CD4-positive, alpha-beta T cell (primary cell): ENCODE measurements around the gene ARMC9. TPM values are rescaled to one million over a fixed set of nuclear protein-coding genes. Genes with fewer than 3 reads are reported as not detected.

Experiments used
- ATAC-seq: fragments of 200-7000 bp; cut with Tn5 transposase; one replicate; pipeline ENCODE4 v1.10.0; 2022; ENCODE audit warnings: mild to moderate bottlenecking; ENCODE audit not compliant: poor library complexity
- CTCF ChIA-PET: fragments of 350-600 bp; sonication (Branson Sonifier 250); formaldehyde crosslinking; loops from one replicate; lab custom pipeline; 2021; ENCODE audit warnings: antibody characterized with exemption, inconsistent platforms; lab: Charles Lee
- POLR2A ChIA-PET: fragments of 350-600 bp; sonication (Branson Sonifier 250); formaldehyde crosslinking; loops from one replicate; lab custom pipeline; 2021; ENCODE audit warnings: antibody characterized with exemption, inconsistent platforms; lab: Charles Lee
- DNase-seq, 14 experiments: peaks; one replicate each; pipeline ENCODE4 v3.0.0-alpha.2; 2013 to 2020; ENCODE audit warnings: mixed read lengths in 2 of 14
- H3K27ac ChIP-seq, 2 donors: one replicate each; pipeline versions ENCODE4 v1.5.1 to v1.7.0; 2013; ENCODE audit warnings: low read length in 2 of 2, low read depth in 1 of 2, mild to moderate bottlenecking in 1 of 2
- H3K27me3 ChIP-seq, 2 experiments: 1 replicate in 1 of 2; 2 replicates in 1 of 2; pipeline versions ENCODE4 v1.6.1 to v1.7.0; 2013; ENCODE audit warnings: low read length in 2 of 2, control low read depth in 1 of 2, mild to moderate bottlenecking in 1 of 2, moderate library complexity in 1 of 2; ENCODE audit not compliant: insufficient read depth in 2 of 2, control insufficient read depth in 1 of 2
- H3K36me3 ChIP-seq: one replicate; pipeline ENCODE4 v1.6.1; 2013; ENCODE audit warnings: low read length, control low read depth; ENCODE audit not compliant: insufficient read depth
- H3K4me1 ChIP-seq: one replicate; pipeline ENCODE4 v1.6.1; 2013; ENCODE audit warnings: low read length, control low read depth; ENCODE audit not compliant: insufficient read depth
- H3K4me3 ChIP-seq: one replicate; pipeline ENCODE4 v1.5.1; 2013; ENCODE audit warnings: mild to moderate bottlenecking, low read length, moderate library complexity
- H3K9me3 ChIP-seq, 2 experiments: 1 replicate in 1 of 2; 2 replicates in 1 of 2; pipeline versions ENCODE4 v1.6.1 to v1.7.0; 2013; ENCODE audit warnings: low read length in 2 of 2, mild to moderate bottlenecking in 2 of 2, control low read depth in 1 of 2, moderate library complexity in 1 of 2; ENCODE audit not compliant: control insufficient read depth in 1 of 2, insufficient read depth in 1 of 2
- H3K27ac Mint-ChIP-seq: one replicate; pipeline ENCODE4 v1.8.0; 2020; ENCODE audit warnings: mixed read lengths
- H3K27me3 Mint-ChIP-seq: one replicate; pipeline ENCODE4 v1.8.0; 2021; ENCODE audit warnings: mixed read lengths
- H3K36me3 Mint-ChIP-seq: one replicate; pipeline ENCODE4 v1.8.0; 2021; ENCODE audit warnings: low read depth, mixed read lengths
- H3K4me1 Mint-ChIP-seq: one replicate; pipeline ENCODE4 v1.8.0; 2021; ENCODE audit warnings: low read depth, mixed read lengths
- H3K4me3 Mint-ChIP-seq: one replicate; pipeline ENCODE4 v1.8.0; 2020; ENCODE audit warnings: mild to moderate bottlenecking, mixed read lengths
- H3K9me3 Mint-ChIP-seq: one replicate; pipeline ENCODE4 v1.8.0; 2020; ENCODE audit warnings: mixed read lengths
- intact Hi-C, 2 experiments: fragments of 100-400 bp; cut with DNase I in 1 of 2; cut with micrococcal nuclease in 1 of 2; formaldehyde crosslinking; loops; one replicate each; pipeline versions ENCODE4 v1.15.1 to v1.9.0; 2023 to 2025; cut with DNase I, micrococcal nuclease
- total RNA-seq, 174 experiments: library from RNA in 2 of 174; stranded (reverse) in 2 of 174; gene quantifications; one replicate each; pipeline ENCODE4 v1.2.3 and lab custom pipeline; 2021 to 2026
- TF ChIP-seq, protein P1 (sequence below): fragments of 200-600 bp; IDR thresholded peaks from one replicate; pipeline ENCODE4 v1.8.0; 2022; ENCODE audit warnings: antibody characterized with exemption, mild to moderate bottlenecking

Gene ARMC9
- total RNA-seq, 2 experiments from 2014 or later, result 0.16 to 0.42 TPM

DNA sequence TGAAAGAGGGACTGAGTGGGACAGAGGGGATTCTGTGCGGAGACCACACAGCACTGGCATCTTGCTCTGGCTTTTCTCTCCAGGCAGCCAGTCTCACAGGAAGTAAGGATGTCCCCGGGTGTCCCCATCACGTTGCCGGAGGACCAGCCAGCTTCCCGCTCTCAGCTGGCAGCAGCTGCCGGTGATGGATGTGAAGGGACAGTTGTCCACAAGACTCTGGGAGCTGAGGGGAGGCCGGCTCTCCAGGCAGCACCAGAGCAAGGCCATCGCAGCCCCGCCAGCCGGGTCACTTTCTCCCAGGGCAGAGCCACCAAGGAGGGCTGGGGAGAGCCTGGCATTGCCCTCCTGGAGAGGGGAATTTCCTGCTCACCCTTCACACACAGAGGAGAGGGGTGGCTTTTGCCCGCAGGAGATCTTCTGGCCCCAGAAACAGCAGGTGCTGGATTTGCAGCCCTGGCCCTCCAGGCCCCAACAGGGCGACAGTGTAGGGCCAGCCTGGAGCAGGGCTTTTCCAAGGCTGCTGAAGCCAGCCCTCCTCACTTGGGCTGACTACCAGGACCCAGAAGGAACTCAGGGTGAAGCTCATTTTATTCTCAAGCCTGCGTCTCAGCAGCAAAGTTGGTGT lies 173.1 kb downstream of the ARMC9 start:
- Histone ChIP-seq H3K4me1 (no peaks in the 10 kb centered on the region), H3K4me3 (no peak overlapping the region), H3K27ac (no peak overlapping the region), H3K27me3 (no peaks in the 10 kb centered on the region), H3K9me3 (no peaks in the 10 kb centered on the region), H3K36me3 (no peaks in the 10 kb centered on the region)
- no peaks in the 10 kb centered on the region for H3K27me3 Mint-ChIP-seq
- H3K4me1 Mint-ChIP-seq, result no peaks in the 10 kb centered on the region
- POLR2A ChIA-PET, result no interaction called here
- TF ChIP-seq, protein P1, sequence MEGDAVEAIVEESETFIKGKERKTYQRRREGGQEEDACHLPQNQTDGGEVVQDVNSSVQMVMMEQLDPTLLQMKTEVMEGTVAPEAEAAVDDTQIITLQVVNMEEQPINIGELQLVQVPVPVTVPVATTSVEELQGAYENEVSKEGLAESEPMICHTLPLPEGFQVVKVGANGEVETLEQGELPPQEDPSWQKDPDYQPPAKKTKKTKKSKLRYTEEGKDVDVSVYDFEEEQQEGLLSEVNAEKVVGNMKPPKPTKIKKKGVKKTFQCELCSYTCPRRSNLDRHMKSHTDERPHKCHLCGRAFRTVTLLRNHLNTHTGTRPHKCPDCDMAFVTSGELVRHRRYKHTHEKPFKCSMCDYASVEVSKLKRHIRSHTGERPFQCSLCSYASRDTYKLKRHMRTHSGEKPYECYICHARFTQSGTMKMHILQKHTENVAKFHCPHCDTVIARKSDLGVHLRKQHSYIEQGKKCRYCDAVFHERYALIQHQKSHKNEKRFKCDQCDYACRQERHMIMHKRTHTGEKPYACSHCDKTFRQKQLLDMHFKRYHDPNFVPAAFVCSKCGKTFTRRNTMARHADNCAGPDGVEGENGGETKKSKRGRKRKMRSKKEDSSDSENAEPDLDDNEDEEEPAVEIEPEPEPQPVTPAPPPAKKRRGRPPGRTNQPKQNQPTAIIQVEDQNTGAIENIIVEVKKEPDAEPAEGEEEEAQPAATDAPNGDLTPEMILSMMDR, result no peak
- no peak for ATAC-seq
- H3K9me3 Mint-ChIP-seq, result no peaks in the 10 kb centered on the region
- no peak overlapping the region for H3K4me3 Mint-ChIP-seq
- no peak overlapping the region for H3K27ac Mint-ChIP-seq
- intact Hi-C loops, result no loop called here
- CTCF ChIA-PET, result no interaction called here
- no peak for DNase-seq
- H3K36me3 Mint-ChIP-seq, result no peaks in the 10 kb centered on the region

DNA sequence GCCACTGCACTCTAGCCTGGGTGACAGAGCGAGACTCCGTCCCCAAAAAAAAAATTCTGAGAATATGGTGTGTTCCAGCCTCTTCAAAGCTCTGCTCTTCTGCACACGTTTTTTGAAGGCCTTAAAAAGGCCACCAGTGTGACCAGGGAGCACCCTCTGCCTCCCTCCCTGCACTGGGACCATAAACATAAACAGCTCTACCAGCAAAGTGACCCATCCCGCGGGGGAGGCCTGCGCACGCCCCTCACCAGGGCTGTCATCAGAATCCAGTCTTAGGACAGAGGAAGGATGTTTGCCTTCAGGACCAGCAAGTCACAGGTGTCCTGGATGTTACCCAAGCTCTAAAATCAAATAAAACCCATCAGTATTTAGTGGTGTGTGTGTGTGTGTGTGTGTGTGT lies 173.9 kb downstream of the ARMC9 start:
- no peak for DNase-seq
- CTCF ChIA-PET, result no interaction called here

DNA sequence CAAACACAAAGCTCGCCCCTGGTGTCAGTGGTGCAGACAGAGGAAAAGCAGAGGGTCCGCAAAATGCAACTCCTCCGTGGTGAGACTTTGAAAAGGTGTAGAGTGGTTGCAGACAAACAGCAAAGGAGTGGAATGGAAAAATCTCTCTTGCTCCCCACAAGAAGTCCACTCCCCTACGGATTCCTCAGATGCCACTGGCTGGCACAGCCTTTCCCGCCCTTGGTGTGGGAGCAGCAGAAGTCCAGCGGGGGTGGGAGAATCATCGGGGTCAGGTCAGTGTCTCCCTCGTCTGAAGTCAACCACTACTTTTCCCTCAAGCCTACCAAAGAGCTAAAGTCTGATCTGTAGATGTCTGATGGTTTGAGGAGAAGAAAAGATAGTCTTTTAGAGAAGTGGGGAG lies 174.8 kb downstream of the ARMC9 start:
- Mint-ChIP-seq H3K36me3 (no peaks in the 10 kb centered on the region), H3K4me3 (no peak overlapping the region), H3K27ac (no peak overlapping the region), H3K9me3 (no peaks in the 10 kb centered on the region), H3K4me1 (no peaks in the 10 kb centered on the region), H3K27me3 (peaks cover 5% of the 10 kb centered on the region)
- Histone ChIP-seq H3K27ac (no peak overlapping the region), H3K9me3 (no peaks in the 10 kb centered on the region), H3K27me3 (no peaks in the 10 kb centered on the region), H3K4me3 (no peak overlapping the region), H3K36me3 (no peaks in the 10 kb centered on the region), H3K4me1 (no peaks in the 10 kb centered on the region)
- DNase-seq (no peak), ATAC-seq (no peak)
- intact Hi-C loops, result no loop called here
- TF ChIP-seq, protein P1, result no peak
- ChIA-PET CTCF (interaction anchor here (1.1 kb wide), 1 partner anchor 9 kb away, joined by 4 read pairs; no protein-coding TSS in a partner anchor), POLR2A (no interaction called here)

More for the DNA sequence above, 173.9 kb downstream of the ARMC9 start:
- no peaks in the 10 kb centered on the region for H3K9me3 ChIP-seq
- no peaks in the 10 kb centered on the region for H3K4me1 ChIP-seq
- no peak for ATAC-seq
- POLR2A ChIA-PET, result no interaction called here
- no peak overlapping the region for H3K27ac ChIP-seq
- no peaks in the 10 kb centered on the region for H3K36me3 ChIP-seq
- H3K9me3 Mint-ChIP-seq, result no peaks in the 10 kb centered on the region
- H3K27ac Mint-ChIP-seq, result no peak overlapping the region
- no peaks in the 10 kb centered on the region for H3K27me3 ChIP-seq
- no peaks in the 10 kb centered on the region for H3K4me1 Mint-ChIP-seq
- H3K27me3 Mint-ChIP-seq, result peaks cover 5% of the 10 kb centered on the region
- intact Hi-C loops, result no loop called here
- no peaks in the 10 kb centered on the region for H3K36me3 Mint-ChIP-seq
- TF ChIP-seq, protein P1, result no peak
- no peak overlapping the region for H3K4me3 Mint-ChIP-seq
- H3K4me3 ChIP-seq, result no peak overlapping the region
